Stimulated activated CD4-positive, alpha-beta T cell treated with anti-CD3 and anti-CD28 coated beads, TNF-alpha, amount 100 ng/mL, for 24 hours (primary cell): ENCODE measurements around the gene AATK.
"Not testable (repeated sequence)": the region's sequence is repeated elsewhere in the genome, so short reads cannot be mapped to it uniquely, and the experiment has no call there.

Experiments
- DNase-seq, 3 experiments: peaks; one replicate each; pipeline ENCODE4 v3.0.0-alpha.2; 2020; ENCODE audit warnings: low read depth in 3 of 3

AATK gene

GRCh38 chr17:81091774-81092517, 74.1 kb downstream of the AATK start:
- DNase-seq, result no peak

- no peak for DNase-seq
Observed at GRCh38 chr17:81091154-81091553, 74.9 kb downstream of the AATK start.

GRCh38 chr17:81090361-81091136, 75.5 kb downstream of the AATK start:
- peak in 1 of 3 experiments; percentile 27 for DNase-seq

- DNase-seq, result no peak
Observed at GRCh38 chr17:81086789-81087551, 79.1 kb downstream of the AATK start.

GRCh38 chr17:81085420-81085911, 80.6 kb downstream of the AATK start:
- DNase-seq, result no peak

GRCh38 chr17:81084680-81085419, 81.2 kb downstream of the AATK start:
- DNase-seq, result no peak

GRCh38 chr17:81083125-81083765, 82.8 kb downstream of the AATK start:
- DNase-seq, result no peak

GRCh38 chr17:81082177-81083073, 83.6 kb downstream of the AATK start:
- no peak for DNase-seq

GRCh38 chr17:81081222-81082176, 84.5 kb downstream of the AATK start:
- no peak for DNase-seq

- no peak for DNase-seq
Observed at GRCh38 chr17:81080019-81080418, 86.0 kb downstream of the AATK start.

GRCh38 chr17:81078026-81078913, 87.8 kb downstream of the AATK start:
- DNase-seq, result not testable (repeated sequence)

- DNase-seq, result no peak
Observed at GRCh38 chr17:81076141-81076679, 89.8 kb downstream of the AATK start.

GRCh38 chr17:81075307-81075706, 90.7 kb downstream of the AATK start:
- DNase-seq, result no peak

GRCh38 chr17:81074875-81075274, 91.1 kb downstream of the AATK start:
- DNase-seq, result no peak

GRCh38 chr17:81073967-81074839, 91.8 kb downstream of the AATK start:
- no peak for DNase-seq
